Parathyroid adenoma (tissue), 2 donors: ENCODE results near the gene WNK2.

Experiments
- H2AFZ ChIP-seq: fragments of 300-600 bp; sonication (generic); one replicate; pipeline ENCODE4 v1.7.0; 2017; ENCODE audit warnings: antibody characterized with exemption, mild to moderate bottlenecking
- H3K27ac ChIP-seq: fragments of 300-600 bp; sonication (generic); one replicate; pipeline ENCODE4 v1.7.0; 2017
- H3K27me3 ChIP-seq: fragments of 300-600 bp; sonication (generic); one replicate; pipeline ENCODE4 v1.7.0; 2017; ENCODE audit warnings: low read length; ENCODE audit not compliant: control insufficient read depth, insufficient read depth
- H3K36me3 ChIP-seq: fragments of 300-600 bp; sonication (generic); one replicate; pipeline ENCODE4 v1.7.0; 2017; ENCODE audit warnings: low read length; ENCODE audit not compliant: control insufficient read depth, insufficient read depth
- H3K4me1 ChIP-seq: fragments of 300-600 bp; sonication (generic); one replicate; pipeline ENCODE4 v1.7.0; 2017; ENCODE audit warnings: control low read depth
- H3K4me2 ChIP-seq: fragments of 300-600 bp; sonication (generic); one replicate; pipeline ENCODE4 v1.7.0; 2017; ENCODE audit warnings: low read length
- H3K4me3 ChIP-seq: fragments of 300-600 bp; sonication (generic); one replicate; pipeline ENCODE4 v1.7.0; 2017; ENCODE audit warnings: low read depth, low read length
- H3K79me2 ChIP-seq: fragments of 300-600 bp; sonication (generic); one replicate; pipeline ENCODE4 v1.7.0; 2017; ENCODE audit warnings: control low read depth
- H3K9ac ChIP-seq: fragments of 300-600 bp; sonication (generic); one replicate; pipeline ENCODE4 v1.7.0; 2017; ENCODE audit warnings: mild to moderate bottlenecking
- H3K9me3 ChIP-seq: fragments of 300-600 bp; sonication (generic); one replicate; pipeline ENCODE4 v1.7.0; 2017; ENCODE audit warnings: low read length; ENCODE audit not compliant: control insufficient read depth
- CTCF ChIP-seq: fragments of 300-600 bp; sonication (generic); IDR thresholded peaks from one replicate; pipeline ENCODE4 v1.7.0; 2017; ENCODE audit warnings: antibody characterized with exemption, mild to moderate bottlenecking
- donor health status: primary hyperparathyroidism.

Gene WNK2

DNA sequence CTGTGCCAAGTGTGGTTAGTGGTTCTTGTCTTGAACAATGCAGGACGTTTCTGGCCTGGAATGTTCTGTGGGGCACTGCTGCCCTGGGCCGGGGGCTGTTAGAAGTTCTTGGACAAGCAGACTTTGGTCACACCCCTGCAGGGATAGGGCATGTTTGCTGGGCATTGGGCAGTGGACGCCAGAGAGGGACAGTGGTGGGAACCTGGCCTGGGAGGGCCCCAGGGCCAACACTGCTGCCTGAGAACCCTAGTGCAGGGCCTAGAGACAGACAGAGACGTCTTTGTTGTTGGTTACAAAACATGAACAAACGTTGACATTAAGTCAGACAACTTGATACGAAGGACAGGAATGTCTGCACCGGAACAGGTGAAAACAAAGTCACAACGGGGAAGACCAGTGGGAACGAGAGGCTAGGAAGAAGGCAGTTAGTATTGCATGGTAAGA is 57.0 kb downstream of the WNK2 start:
- Histone ChIP-seq H3K79me2 (no peaks in the 10 kb centered on the region), H3K4me1 (no peaks in the 10 kb centered on the region), H3K9ac (no peak overlapping the region), H3K4me3 (no peak overlapping the region), H3K27me3 (no peaks in the 10 kb centered on the region), H3K36me3 (no peaks in the 10 kb centered on the region), H2AFZ (no peak overlapping the region), H3K4me2 (no peak overlapping the region), H3K9me3 (no peaks in the 10 kb centered on the region), H3K27ac (no peak overlapping the region)
- TF ChIP-seq CTCF, result no peak

- no peaks in the 10 kb centered on the region for H3K27me3 ChIP-seq
- H2AFZ ChIP-seq, result no peak overlapping the region
- no peak overlapping the region for H3K9ac ChIP-seq
- no peaks in the 10 kb centered on the region for H3K79me2 ChIP-seq
- no peak overlapping the region for H3K4me3 ChIP-seq
- TF ChIP-seq CTCF, result no peak
- no peaks in the 10 kb centered on the region for H3K4me1 ChIP-seq
- no peaks in the 10 kb centered on the region for H3K9me3 ChIP-seq
- H3K36me3 ChIP-seq, result no peaks in the 10 kb centered on the region
- H3K4me2 ChIP-seq, result no peak overlapping the region
- no peak overlapping the region for H3K27ac ChIP-seq
Measured at GRCh38 chr9:93243112-93243511, 59.2 kb downstream of the WNK2 start.

DNA sequence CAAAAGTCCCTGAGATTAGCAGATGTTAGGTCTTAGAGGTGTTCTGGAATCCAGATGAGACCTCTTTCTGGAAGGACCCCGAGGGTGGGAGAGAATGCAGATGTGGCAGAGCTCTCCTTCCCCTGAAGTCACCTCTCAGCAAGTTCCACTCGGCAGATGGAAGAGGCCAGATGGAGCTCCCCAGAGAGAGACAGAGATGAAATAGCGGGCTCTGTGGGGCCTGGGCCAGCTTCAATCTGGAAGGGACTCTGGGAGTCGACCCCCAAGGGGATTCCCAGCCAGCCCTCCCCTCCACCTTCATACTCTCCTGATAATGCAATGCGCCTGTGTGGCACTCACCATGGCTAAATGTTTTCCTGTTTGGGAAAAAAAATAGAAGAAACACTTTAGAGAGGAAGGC is 60.2 kb downstream of the WNK2 start:
- Histone ChIP-seq H3K4me1 (no peaks in the 10 kb centered on the region), H3K4me2 (no peak overlapping the region), H3K27ac (no peak overlapping the region)

GRCh38 chr9:93244510-93245436 is 60.8 kb downstream of the WNK2 start:
- no peak for TF ChIP-seq CTCF
- H3K4me3 ChIP-seq, result no peak overlapping the region
- H3K79me2 ChIP-seq, result no peaks in the 10 kb centered on the region
- no peak overlapping the region for H3K9ac ChIP-seq
- H3K9me3 ChIP-seq, result no peaks in the 10 kb centered on the region
- H3K4me2 ChIP-seq, result no peak overlapping the region
- H3K4me1 ChIP-seq, result no peaks in the 10 kb centered on the region
- H2AFZ ChIP-seq, result no peak overlapping the region
- no peaks in the 10 kb centered on the region for H3K36me3 ChIP-seq
- H3K27ac ChIP-seq, result no peak overlapping the region
- no peaks in the 10 kb centered on the region for H3K27me3 ChIP-seq

More for the DNA sequence above, 60.2 kb downstream of the WNK2 start:
- no peaks in the 10 kb centered on the region for H3K27me3 ChIP-seq
- TF ChIP-seq CTCF, result no peak
- H3K9me3 ChIP-seq, result no peaks in the 10 kb centered on the region
- H3K9ac ChIP-seq, result no peak overlapping the region
- no peak overlapping the region for H3K4me3 ChIP-seq
- H3K36me3 ChIP-seq, result no peaks in the 10 kb centered on the region
- no peak overlapping the region for H2AFZ ChIP-seq
- no peaks in the 10 kb centered on the region for H3K79me2 ChIP-seq
